ENCODE measurements around the gene B3GALT4.

DNA sequence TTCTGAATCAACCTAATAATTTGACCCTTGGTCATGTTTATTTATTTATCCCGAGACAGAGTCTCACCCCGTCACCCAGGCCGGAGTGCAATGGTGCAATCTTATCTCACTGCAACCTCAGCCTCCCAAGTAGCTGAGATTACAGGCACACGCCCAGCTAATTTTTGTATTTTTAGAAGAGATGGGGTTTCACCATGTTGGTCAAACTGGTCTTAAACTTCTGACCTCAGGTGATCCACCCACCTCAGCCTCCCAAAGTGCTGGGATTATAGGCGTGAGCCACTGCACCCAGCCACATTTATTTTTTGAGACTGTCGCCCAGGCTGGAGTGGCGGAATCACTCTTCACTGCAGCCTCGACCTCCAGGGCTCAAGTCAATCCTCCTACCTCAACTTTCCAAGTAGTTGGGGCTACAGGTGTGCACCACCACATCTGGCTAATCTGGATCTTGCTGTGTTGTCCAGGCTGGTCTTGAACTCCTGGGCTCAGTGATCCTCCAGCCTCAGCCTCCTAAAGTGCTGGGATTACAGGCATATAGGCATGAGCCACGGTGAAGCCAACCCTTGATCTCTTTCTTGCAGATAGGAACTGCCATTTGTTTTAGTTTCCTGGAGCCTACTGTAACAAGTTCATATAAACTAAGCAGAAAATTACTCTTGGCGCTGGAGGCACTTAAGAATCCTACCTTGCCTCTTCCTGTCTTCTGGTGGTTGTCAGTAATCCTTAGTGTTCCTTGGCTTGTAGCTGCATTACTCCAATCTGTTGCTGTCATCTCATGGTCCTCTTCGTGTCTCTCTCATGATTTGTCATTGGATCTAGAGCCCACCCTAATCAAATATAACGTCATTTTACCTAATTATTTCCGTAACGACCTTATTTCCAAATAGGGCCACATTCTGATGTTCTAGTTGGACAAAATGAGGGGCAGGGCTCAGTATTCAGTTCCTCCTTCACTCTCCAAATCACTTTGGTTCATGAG is 2.7 kb upstream of the B3GALT4 start:
- TF ChIP-seq JUND (IDR thresholded peaks at IDR 0.05), result no peak
- TF ChIP-seq, protein P1, sequence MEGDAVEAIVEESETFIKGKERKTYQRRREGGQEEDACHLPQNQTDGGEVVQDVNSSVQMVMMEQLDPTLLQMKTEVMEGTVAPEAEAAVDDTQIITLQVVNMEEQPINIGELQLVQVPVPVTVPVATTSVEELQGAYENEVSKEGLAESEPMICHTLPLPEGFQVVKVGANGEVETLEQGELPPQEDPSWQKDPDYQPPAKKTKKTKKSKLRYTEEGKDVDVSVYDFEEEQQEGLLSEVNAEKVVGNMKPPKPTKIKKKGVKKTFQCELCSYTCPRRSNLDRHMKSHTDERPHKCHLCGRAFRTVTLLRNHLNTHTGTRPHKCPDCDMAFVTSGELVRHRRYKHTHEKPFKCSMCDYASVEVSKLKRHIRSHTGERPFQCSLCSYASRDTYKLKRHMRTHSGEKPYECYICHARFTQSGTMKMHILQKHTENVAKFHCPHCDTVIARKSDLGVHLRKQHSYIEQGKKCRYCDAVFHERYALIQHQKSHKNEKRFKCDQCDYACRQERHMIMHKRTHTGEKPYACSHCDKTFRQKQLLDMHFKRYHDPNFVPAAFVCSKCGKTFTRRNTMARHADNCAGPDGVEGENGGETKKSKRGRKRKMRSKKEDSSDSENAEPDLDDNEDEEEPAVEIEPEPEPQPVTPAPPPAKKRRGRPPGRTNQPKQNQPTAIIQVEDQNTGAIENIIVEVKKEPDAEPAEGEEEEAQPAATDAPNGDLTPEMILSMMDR (IDR thresholded peaks at IDR 0.05 in 2 of 3, conservative IDR thresholded peaks at IDR 0.05 in 1 of 3; ENCODE audit: borderline replicate concordance in 1 of 3, insufficient read depth in 1 of 3, low read depth in 2 of 3, low read length in 2 of 3), result no peak
- TF ChIP-seq, protein P2, sequence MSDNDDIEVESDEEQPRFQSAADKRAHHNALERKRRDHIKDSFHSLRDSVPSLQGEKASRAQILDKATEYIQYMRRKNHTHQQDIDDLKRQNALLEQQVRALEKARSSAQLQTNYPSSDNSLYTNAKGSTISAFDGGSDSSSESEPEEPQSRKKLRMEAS (IDR thresholded peaks at IDR 0.05), result no peak
- TF ChIP-seq, protein P3, sequence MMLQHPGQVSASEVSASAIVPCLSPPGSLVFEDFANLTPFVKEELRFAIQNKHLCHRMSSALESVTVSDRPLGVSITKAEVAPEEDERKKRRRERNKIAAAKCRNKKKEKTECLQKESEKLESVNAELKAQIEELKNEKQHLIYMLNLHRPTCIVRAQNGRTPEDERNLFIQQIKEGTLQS (IDR thresholded peaks at IDR 0.05), result no peak

All from HCT116 (cell line).